Tibial artery (tissue), 4 donors: ENCODE measurements around the gene MCF2L2.

ENCODE experiments used
- DNase-seq, 2 donors: peaks; one replicate each; pipeline ENCODE4 v3.0.0-alpha.2; 2019
- H3K27ac ChIP-seq, 2 donors: fragments of 200-600 bp; sonication (generic) in 1 of 2; 1 replicate in 1 of 2; 2 replicates in 1 of 2; pipeline ENCODE4 v1.5.1; 2018 to 2019; ENCODE audit warnings: mild to moderate bottlenecking in 1 of 2
- H3K27me3 ChIP-seq, 2 donors: fragments of 200-600 bp; sonication (generic) in 1 of 2; one replicate each; pipeline versions ENCODE4 v1.5.1 to v1.6.0; 2016 to 2019
- H3K36me3 ChIP-seq, 3 donors: fragments of 200-600 bp; sonication (generic) in 2 of 3; one replicate each; pipeline ENCODE4 v1.5.1; 2016 to 2019; ENCODE audit warnings: mild to moderate bottlenecking in 2 of 3
- H3K4me1 ChIP-seq, 4 donors: fragments of 200-600 bp; sonication (generic) in 2 of 4; 1 replicate in 3 of 4; 2 replicates in 1 of 4; pipeline ENCODE4 v1.5.1; 2016 to 2019
- H3K4me3 ChIP-seq, 2 donors: fragments of 200-600 bp; sonication (generic) in 1 of 2; 1 replicate in 1 of 2; 2 replicates in 1 of 2; pipeline ENCODE4 v1.5.1; 2018 to 2019; ENCODE audit warnings: mild to moderate bottlenecking in 2 of 2
- H3K9me3 ChIP-seq, 3 donors: fragments of 200-600 bp; sonication (generic) in 1 of 3; one replicate each; pipeline ENCODE4 v1.5.1; 2016 to 2019
- intact Hi-C: fragments of 100-400 bp; cut with DNase I; formaldehyde crosslinking; loops from one replicate; pipeline ENCODE4 v1.15.0; 2023; ENCODE audit warnings: low total_unique reads
- TF ChIP-seq, protein P1 (sequence below), 2 experiments: fragments of 200-600 bp in 1 of 2; fragments of 450-650 bp in 1 of 2; IDR thresholded peaks; one replicate each; pipeline ENCODE4 v1.5.1; 2017 to 2019; ENCODE audit warnings: antibody characterized with exemption in 2 of 2, mild to moderate bottlenecking in 1 of 2, moderate library complexity in 1 of 2

MCF2L2 gene

DNA sequence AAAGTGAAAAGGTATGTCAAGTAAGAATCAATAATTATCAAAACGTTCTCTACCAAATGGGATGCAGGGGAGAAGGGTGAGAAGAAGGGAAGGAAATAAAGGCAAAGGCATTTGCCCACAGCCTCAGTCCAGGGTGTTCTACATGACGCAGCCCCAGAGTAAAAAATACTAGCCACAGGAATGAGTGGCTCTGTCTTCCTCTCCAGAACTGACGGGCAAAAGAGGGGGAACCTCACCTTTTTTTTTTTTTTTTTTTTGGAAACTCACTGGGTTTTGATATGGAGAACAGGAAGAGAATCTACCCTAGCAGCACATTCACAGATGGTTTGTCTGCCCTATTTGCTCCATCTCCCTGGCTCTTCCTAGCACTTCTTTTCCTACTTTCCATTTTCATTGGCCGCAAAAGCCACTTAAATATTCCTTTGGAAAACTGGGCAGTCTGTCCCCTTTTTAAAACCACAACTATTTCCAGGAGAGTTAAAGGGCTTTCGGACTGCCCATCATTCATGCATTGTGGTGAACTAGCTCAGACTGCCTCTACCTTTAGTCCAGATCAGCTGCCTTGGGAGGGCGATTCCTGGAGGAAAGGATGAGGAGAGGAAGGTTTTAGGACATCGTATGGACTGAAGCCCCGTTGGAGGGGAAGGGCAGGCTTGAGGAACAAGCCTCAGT lies 147.2 kb downstream of the MCF2L2 start:
- Histone ChIP-seq H3K27me3 (no peaks in the 10 kb centered on the region), H3K36me3 (no peaks in the 10 kb centered on the region), H3K4me1 (peaks cover 0 to 17% (median 12%) of the 10 kb centered on the region in 4 donors), H3K9me3 (no peaks in the 10 kb centered on the region), H3K27ac (no peak overlapping the region), H3K4me3 (no peak overlapping the region)
- TF ChIP-seq, protein P1, sequence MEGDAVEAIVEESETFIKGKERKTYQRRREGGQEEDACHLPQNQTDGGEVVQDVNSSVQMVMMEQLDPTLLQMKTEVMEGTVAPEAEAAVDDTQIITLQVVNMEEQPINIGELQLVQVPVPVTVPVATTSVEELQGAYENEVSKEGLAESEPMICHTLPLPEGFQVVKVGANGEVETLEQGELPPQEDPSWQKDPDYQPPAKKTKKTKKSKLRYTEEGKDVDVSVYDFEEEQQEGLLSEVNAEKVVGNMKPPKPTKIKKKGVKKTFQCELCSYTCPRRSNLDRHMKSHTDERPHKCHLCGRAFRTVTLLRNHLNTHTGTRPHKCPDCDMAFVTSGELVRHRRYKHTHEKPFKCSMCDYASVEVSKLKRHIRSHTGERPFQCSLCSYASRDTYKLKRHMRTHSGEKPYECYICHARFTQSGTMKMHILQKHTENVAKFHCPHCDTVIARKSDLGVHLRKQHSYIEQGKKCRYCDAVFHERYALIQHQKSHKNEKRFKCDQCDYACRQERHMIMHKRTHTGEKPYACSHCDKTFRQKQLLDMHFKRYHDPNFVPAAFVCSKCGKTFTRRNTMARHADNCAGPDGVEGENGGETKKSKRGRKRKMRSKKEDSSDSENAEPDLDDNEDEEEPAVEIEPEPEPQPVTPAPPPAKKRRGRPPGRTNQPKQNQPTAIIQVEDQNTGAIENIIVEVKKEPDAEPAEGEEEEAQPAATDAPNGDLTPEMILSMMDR (IDR thresholded peaks at IDR 0.05): no peak
- DNase-seq: no peak
- intact Hi-C loops: no loop called here

DNA sequence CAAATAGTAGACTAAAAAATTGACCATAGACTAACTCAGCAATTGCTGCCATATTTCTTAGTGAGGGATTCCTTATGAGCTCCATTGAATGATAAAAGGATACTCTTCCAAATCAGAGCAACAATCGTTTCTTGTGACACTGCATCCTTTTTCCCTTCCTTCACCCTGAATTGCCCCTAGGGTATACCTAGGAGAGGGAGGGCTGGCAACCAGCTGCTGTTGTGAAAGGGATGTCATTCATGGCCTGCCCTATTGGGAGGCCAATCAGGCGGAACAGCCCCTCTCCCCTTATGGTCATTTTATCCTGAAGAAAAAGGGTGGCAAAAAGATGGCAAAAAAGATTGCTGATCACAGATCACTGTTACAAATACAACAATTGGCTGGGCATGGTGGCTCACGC lies 149.0 kb downstream of the MCF2L2 start:
- TF ChIP-seq, protein P1 (IDR thresholded peaks at IDR 0.05): no peak
- no peak for DNase-seq
- Histone ChIP-seq H3K4me3 (no peak overlapping the region), H3K27me3 (no peaks in the 10 kb centered on the region), H3K36me3 (no peaks in the 10 kb centered on the region), H3K27ac (no peak overlapping the region), H3K4me1 (no peaks in the 10 kb centered on the region), H3K9me3 (no peaks in the 10 kb centered on the region)
- intact Hi-C loops: no loop called here

DNA sequence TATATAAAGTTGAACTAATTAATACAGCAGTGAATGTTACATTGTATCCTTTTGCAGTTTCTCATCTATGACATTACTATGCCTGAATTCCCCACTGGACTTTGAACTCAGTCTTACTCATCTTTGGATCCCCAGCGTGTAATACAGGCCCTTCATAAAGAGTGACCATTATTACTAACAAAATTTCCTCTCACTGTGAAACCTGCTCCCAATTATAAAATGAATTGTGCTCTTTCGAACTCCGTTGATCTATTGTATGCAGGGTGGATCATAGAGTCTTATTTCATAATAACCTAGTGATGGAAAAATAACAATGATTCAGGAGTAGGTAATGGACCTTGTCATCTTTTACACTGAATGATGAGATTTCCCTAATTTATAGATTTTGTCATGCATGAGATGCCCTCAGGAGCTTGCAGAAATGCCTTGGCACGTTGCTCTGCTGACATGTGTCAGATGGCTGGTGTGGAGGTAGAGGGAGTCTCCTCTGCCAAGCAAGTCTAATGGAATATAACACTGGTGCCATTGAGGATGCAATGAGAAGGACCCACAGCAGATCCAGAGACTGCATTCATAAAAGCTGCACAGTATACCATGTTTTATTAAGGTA lies 149.8 kb downstream of the MCF2L2 start:
- intact Hi-C loops: no loop called here
- TF ChIP-seq, protein P1 (IDR thresholded peaks at IDR 0.05): no peak
- no peaks in the 10 kb centered on the region for H3K9me3 ChIP-seq

DNA sequence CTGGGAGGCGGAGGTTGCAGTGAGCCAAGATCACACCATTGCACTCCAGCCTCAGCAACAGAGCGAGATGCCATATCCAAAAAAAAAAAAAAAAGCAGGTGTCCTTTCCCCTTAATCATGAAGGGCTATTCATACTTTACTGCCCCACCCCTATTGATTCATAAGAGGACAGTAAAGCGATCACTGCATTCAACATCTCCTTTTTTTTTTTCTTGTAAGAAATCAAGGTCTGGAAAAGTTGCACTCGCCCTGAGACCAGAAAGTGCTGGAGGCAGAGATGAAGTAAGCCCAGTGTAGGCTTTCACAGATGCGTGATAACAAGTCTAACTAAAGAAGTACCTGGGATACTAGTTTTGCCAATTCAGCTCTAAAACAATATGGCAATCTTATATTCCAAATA lies 151.2 kb downstream of the MCF2L2 start:
- Histone ChIP-seq H3K9me3 (no peaks in the 10 kb centered on the region), H3K4me3 (no peak overlapping the region), H3K27me3 (no peaks in the 10 kb centered on the region), H3K27ac (no peak overlapping the region), H3K36me3 (no peaks in the 10 kb centered on the region), H3K4me1 (no peaks in the 10 kb centered on the region)
- no peak for DNase-seq
- TF ChIP-seq, protein P1 (IDR thresholded peaks at IDR 0.05): no peak
- intact Hi-C loops: no loop called here

More for the DNA sequence above, 149.8 kb downstream of the MCF2L2 start:
- Histone ChIP-seq H3K36me3 (no peaks in the 10 kb centered on the region), H3K4me3 (no peak overlapping the region), H3K27me3 (no peaks in the 10 kb centered on the region), H3K4me1 (no peaks in the 10 kb centered on the region), H3K27ac (no peak overlapping the region)
- DNase-seq: no peak

DNA sequence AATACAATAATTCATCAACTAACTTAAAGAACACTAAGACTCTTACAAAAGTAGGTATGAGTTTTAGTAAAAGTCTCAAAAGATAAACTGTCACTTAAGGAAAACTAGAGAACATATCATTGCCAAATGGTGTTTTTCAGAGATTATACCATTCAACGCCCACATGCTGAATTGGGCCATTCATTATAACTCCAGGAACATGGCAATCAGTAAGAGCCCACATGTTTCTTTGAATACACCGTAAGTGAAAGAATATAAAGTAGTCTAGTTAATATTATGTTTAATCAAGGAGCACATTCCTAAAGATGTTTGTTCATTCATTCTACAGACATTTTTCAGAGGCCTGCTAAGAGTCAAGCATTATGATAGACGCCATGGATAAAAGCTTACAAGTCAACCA lies 152.5 kb downstream of the MCF2L2 start:
- no peak for DNase-seq
- intact Hi-C loops: no loop called here
- no peaks in the 10 kb centered on the region for H3K27me3 ChIP-seq
- TF ChIP-seq, protein P1 (IDR thresholded peaks at IDR 0.05): no peak
- H3K27ac ChIP-seq: no peak overlapping the region
- H3K9me3 ChIP-seq: no peaks in the 10 kb centered on the region
- H3K4me3 ChIP-seq: no peak overlapping the region
- no peaks in the 10 kb centered on the region for H3K4me1 ChIP-seq
- no peaks in the 10 kb centered on the region for H3K36me3 ChIP-seq
